ENCODE data around the gene ECEL1.
"Not testable (repeated sequence)": the region's sequence is repeated elsewhere in the genome, so short reads cannot be mapped to it uniquely, and the experiment has no call there.

ECEL1 gene

DNA sequence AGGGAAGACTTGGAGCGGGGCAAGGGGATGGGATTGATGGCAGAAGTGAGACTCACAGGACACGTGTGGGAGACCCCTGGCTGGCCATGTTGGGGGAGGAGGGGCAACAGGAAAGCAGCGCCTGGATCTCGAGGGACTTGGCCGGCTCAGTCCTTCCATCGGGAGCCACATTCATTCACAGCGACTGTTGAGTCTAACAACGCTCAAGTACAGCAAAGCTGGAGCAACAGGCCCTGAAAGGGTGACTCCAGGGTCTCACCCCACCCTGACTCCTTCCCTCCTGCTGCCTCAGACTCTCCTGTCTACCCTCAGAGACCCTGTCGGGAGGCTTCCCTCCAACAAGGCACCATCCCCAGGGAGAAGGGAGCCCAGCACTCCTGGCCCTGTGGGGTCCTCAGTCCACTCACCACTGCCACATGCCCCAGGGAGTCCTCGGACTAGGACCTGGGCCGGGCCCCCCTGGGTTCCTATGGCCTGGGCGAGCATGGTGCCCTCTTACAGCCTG, 46.4 kb downstream of the ECEL1 start:
- in situ Hi-C loops (cut with MboI; ENCODE audit: low sequenced_read_pairs, unreplicated experiment) = no loop called here
- no peak for DNase-seq (ENCODE audit: low spot score)
- TF ChIP-seq, protein P1, sequence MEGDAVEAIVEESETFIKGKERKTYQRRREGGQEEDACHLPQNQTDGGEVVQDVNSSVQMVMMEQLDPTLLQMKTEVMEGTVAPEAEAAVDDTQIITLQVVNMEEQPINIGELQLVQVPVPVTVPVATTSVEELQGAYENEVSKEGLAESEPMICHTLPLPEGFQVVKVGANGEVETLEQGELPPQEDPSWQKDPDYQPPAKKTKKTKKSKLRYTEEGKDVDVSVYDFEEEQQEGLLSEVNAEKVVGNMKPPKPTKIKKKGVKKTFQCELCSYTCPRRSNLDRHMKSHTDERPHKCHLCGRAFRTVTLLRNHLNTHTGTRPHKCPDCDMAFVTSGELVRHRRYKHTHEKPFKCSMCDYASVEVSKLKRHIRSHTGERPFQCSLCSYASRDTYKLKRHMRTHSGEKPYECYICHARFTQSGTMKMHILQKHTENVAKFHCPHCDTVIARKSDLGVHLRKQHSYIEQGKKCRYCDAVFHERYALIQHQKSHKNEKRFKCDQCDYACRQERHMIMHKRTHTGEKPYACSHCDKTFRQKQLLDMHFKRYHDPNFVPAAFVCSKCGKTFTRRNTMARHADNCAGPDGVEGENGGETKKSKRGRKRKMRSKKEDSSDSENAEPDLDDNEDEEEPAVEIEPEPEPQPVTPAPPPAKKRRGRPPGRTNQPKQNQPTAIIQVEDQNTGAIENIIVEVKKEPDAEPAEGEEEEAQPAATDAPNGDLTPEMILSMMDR (IDR thresholded peaks at IDR 0.05; ENCODE audit: borderline replicate concordance, control extremely low read depth, extremely low read depth, insufficient read depth, missing control alignments) = no peak

DNA sequence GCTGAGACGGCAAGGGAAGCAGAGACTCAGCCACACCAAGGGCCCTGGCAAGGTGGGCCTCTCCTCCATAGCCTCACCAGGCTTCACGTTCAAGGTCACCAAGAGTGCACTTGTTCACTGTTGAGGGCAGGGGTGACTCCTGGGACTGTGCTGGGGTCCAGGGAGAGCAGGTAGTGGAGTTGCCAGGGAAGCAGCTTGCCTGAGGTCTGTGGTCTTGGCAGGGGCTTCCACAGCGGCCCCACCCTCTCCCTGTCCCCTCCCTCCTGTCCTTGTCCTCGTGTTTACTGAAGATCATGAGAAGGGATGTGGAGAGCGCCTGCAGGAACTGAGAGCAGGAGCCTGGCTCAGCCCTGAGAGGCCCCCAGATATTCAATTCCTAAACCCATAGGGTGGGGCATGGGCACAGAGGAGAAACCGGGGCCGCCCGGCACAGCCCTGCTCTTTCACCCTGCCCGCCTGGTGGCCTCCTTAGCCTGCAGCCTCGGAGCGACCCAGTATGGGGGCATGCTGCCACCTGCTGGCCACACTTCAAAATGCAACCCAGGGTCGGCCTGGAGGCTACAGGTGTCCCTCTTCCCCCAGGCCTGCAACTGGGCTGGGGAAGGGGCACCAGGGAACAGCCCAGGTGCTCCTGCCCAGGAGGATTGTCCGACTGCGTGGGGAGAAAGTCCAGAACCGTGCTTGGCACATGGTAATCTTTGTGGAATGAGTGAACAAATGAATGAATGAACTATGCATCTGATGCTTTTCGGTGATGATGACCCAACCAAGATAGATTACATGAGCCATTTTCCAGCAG, 47.2 kb downstream of the ECEL1 start:
- TF ChIP-seq, protein P1 (IDR thresholded peaks at IDR 0.05; ENCODE audit: borderline replicate concordance, control extremely low read depth, extremely low read depth, insufficient read depth, missing control alignments) = peak; percentile 88
- in situ Hi-C loops (cut with MboI; ENCODE audit: low sequenced_read_pairs, unreplicated experiment) = not testable (repeated sequence)
- peak; percentile 90 for DNase-seq (ENCODE audit: low spot score)

DNA sequence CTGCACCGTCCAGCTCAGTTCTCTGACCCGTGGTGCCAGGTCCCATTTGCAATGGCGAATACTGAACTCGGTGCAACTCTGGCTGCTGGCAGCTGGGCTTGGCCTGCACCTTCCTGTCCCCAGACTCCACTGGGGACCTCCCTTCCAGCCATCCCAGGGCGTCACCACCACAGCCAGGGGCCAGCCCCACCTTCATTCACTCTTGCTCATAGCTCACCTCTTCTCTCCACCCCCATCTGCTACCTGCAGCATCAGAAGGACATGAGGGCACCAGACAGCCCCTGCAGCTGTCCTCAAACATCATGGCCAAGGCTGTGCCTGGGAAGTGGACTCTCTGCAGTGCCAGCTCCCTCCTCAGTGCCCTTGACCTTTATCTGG, 47.9 kb downstream of the ECEL1 start:
- TF ChIP-seq, protein P1 (IDR thresholded peaks at IDR 0.05; ENCODE audit: borderline replicate concordance, control extremely low read depth, extremely low read depth, insufficient read depth, missing control alignments) = no peak
- in situ Hi-C loops (cut with MboI; ENCODE audit: low sequenced_read_pairs, unreplicated experiment) = no loop called here
- peak; percentile 42 for DNase-seq (ENCODE audit: low spot score)

DNA sequence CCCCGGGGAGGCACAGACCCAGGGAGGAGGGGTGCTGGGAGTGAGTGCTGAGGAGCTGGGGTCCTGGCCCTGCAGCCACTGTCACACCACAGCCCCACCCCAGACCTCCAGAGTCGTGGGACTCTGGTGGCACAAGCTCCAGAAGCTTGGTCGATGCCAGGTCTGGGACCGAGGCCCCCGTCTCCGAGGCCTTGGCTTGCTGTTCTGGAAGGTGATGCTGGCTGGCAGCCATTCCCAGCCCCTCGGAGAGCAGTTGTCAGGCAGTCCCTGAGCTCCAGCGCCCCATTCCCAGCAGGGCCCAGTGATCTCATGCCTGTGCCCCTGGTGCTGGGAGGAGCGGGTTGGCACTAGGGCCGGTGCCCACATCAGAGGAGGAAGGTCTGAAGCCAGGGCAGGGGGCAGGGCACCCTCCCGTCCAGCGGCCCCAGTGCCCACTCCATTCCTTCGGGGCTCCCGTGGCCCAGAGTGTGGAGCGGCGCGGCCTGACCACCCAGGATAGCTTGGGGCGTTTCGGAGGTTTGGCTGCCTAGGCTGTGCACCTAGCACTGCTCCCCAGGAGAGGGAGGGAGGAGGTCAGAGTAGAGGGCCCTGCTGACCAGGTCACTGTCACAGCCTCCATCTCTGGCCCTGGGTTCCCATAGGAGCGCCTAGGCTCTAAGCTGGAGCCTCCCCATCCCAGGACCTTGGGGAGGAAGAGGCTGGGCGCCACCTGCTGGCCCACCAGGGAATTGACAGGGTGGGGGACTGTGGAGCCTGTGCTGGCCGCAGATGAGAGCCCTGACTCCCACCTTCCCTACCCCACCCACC, 48.5 kb downstream of the ECEL1 start:
- in situ Hi-C loops (cut with MboI; ENCODE audit: low sequenced_read_pairs, unreplicated experiment) = no loop called here
- DNase-seq (ENCODE audit: low spot score) = no peak
- TF ChIP-seq, protein P1 (IDR thresholded peaks at IDR 0.05; ENCODE audit: borderline replicate concordance, control extremely low read depth, extremely low read depth, insufficient read depth, missing control alignments) = peak; percentile 53

DNA sequence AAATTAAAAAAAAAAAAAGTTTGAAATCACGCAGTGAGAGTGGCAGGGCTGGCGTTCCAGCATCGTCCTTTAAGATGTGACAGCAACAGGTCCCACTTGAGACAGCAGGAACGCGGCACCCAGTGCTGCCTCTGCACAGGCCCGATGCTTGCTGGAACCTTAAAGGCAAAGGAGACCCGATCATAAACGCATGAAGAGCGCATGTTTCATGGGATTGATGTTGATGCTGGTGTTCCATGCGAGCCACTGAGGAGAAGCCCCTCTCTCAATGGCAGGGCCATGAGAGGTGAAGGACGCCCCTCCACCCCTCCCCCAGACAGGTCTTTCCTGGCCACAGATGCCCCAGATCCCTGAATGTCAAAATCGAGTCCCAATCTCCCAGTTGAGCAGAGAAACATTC, 49.5 kb downstream of the ECEL1 start:
- in situ Hi-C loops (cut with MboI; ENCODE audit: low sequenced_read_pairs, unreplicated experiment) = no loop called here
- DNase-seq (ENCODE audit: low spot score) = no peak
- TF ChIP-seq, protein P1 (IDR thresholded peaks at IDR 0.05; ENCODE audit: borderline replicate concordance, control extremely low read depth, extremely low read depth, insufficient read depth, missing control alignments) = no peak

DNA sequence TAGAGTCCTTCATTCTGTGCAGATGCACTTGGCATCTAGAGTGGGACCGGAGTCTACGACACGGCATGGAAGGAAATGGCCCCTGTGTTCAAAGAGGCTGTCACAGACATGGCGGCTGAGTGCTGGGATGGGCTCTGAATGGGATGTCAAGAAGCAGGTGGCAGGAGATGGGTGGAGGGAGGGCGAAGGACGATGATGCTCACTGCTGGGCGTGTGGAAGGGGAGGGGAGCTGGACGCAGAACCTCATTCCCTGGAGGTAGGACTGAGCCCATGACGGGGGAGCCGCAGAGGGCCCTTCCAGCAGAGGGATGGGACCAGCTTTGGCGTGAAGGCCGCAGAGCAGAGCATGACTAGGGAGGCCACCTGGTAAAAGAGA, 50.5 kb downstream of the ECEL1 start:
- no peak for DNase-seq (ENCODE audit: low spot score)
- in situ Hi-C loops (cut with MboI; ENCODE audit: low sequenced_read_pairs, unreplicated experiment) = no loop called here
- TF ChIP-seq, protein P1 (IDR thresholded peaks at IDR 0.05; ENCODE audit: borderline replicate concordance, control extremely low read depth, extremely low read depth, insufficient read depth, missing control alignments) = no peak

Data from GM13976 (cell line).